RWPE1 (cell line): Measurements from ENCODE around the gene HDAC4.

Source experiments
- CTCF ChIA-PET: fragments of 350-600 bp; sonication (Branson Sonifier 250); formaldehyde crosslinking; extraction: SDS; loops from one replicate; lab custom pipeline; 2021; lab: Yijun Ruan, JAX
- POLR2A ChIA-PET: fragments of 400-600 bp; formaldehyde crosslinking; extraction: SDS; loops from one replicate; lab custom pipeline; 2020; ENCODE audit warnings: antibody characterized with exemption; ENCODE audit not compliant: low non-redundant PET; lab: Yijun Ruan, JAX
- DNase-seq: peaks from one replicate; pipeline ENCODE4 v3.0.0; 2012; ENCODE audit warnings: low spot score
- H3K27ac ChIP-seq: fragments of 450-650 bp; 2 replicates; pipeline ENCODE4 v1.5.1; 2017
- TF ChIP-seq, protein P1 (sequence below): fragments of 450-650 bp; conservative IDR thresholded peaks from 2 replicates; pipeline ENCODE4 v1.5.1; 2017; ENCODE audit warnings: low read depth, mild to moderate bottlenecking

Gene HDAC4

GRCh38 chr2:239156516-239157265, 244.1 kb downstream of the HDAC4 start:
- ChIA-PET POLR2A (no interaction called here), CTCF (interaction anchor here (0.7 kb wide), 1 partner anchor 241 kb away, joined by 3 read pairs; no protein-coding TSS in a partner anchor)
- DNase-seq, result no peak
- H3K27ac ChIP-seq, result no peak overlapping the region
- TF ChIP-seq, protein P1, sequence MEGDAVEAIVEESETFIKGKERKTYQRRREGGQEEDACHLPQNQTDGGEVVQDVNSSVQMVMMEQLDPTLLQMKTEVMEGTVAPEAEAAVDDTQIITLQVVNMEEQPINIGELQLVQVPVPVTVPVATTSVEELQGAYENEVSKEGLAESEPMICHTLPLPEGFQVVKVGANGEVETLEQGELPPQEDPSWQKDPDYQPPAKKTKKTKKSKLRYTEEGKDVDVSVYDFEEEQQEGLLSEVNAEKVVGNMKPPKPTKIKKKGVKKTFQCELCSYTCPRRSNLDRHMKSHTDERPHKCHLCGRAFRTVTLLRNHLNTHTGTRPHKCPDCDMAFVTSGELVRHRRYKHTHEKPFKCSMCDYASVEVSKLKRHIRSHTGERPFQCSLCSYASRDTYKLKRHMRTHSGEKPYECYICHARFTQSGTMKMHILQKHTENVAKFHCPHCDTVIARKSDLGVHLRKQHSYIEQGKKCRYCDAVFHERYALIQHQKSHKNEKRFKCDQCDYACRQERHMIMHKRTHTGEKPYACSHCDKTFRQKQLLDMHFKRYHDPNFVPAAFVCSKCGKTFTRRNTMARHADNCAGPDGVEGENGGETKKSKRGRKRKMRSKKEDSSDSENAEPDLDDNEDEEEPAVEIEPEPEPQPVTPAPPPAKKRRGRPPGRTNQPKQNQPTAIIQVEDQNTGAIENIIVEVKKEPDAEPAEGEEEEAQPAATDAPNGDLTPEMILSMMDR, result no peak

- TF ChIP-seq, protein P1, result no peak
- H3K27ac ChIP-seq, result no peak overlapping the region
- CTCF ChIA-PET, result no interaction called here
- DNase-seq, result no peak
- POLR2A ChIA-PET, result no interaction called here
Observed at GRCh38 chr2:239155806-239156480, 244.9 kb downstream of the HDAC4 start.

- TF ChIP-seq, protein P1, result no peak
- POLR2A ChIA-PET, result no interaction called here
- no peak for DNase-seq
- CTCF ChIA-PET, result no interaction called here
- no peak overlapping the region for H3K27ac ChIP-seq
Observed at GRCh38 chr2:239154971-239155805, 245.6 kb downstream of the HDAC4 start.

DNA sequence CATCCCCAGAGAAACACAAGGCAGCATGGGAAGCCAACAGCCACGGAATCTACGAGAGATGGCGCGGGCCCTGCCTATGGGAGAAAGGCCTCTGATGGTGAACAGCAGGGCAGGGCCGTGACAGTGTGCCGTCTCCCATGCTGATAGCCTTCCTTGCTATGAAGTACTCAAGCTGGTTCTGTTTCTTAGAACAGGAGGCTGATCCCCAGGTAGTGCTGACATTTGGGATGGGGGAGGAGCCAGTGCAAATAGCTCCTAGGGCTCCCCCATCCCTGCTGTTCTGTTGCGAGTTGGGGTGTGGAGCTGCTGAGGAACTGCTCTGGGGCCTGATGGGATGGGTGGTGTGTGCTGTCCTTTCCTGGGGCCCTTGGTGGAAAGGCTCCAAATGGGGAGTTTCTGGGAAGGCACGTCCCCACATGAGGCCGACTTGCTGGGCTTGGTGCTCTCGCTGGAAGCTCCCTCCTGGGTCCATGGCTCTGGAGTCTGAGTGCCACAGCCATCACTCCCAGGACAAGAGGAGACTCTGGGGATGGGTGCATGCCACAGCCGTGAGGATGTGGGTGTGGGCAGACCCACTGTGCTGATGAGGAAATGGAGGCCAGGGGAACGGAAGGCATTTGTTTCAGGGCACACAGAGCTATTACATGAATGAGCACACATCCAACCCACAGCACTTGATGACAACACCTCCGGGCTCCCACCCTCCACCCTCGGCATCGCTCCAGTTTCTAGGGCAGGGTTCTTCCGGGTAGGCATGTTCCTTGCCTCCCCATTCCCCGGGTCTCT, 246.8 kb downstream of the HDAC4 start:
- H3K27ac ChIP-seq, result no peak overlapping the region
- TF ChIP-seq, protein P1, result no peak
- CTCF ChIA-PET, result no interaction called here
- POLR2A ChIA-PET, result no interaction called here
- no peak for DNase-seq

DNA sequence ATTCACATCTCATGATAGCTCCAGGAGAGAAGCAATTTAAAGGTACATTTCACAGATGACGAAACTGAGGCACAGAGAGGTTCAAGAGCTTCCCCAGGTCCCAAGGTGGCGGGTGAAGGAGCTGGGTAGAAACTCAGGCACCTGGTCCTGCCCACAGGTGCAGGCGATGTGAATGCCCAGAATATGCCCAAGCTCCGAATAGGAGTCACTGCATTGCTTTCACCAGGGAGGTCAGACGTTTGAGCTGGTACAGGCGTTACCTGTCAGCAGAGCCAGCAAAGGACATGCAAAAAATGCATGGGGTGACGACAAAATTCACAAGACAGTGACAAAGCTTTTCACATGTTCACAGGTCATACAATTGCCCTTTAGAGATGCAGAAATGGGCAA, 247.9 kb downstream of the HDAC4 start:
- POLR2A ChIA-PET, result no interaction called here
- TF ChIP-seq, protein P1, result no peak
- DNase-seq, result no peak
- CTCF ChIA-PET, result no interaction called here
- no peak overlapping the region for H3K27ac ChIP-seq
